Measurements from ENCODE around the gene SAMD7. TPM values are rescaled to one million over a fixed set of nuclear protein-coding genes. Genes with fewer than 3 reads are reported as not detected.

SAMD7 gene
- total and polyA plus RNA-seq, 5 donors: not detected

DNA sequence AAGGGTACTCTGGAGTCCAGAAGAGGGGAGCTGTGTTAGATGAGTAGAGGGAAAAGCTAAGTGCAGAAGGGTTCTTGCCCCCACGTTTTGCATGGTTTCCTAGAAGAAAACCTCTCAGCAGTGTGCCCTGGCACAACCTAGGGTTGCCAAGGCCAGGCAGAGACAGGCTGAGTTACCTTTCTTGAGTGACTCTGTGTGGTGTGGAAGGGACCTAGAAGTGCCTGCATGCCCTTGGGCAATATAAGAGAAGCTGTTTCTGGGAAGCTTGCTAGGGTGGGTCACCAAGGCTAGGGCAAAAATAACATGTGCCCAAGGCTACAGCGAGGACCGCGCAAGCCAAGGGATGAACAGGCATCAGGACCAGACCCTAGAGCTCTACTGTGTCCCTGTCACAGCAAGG, 3.4 kb upstream of the SAMD7 start:
- intact Hi-C loops (cut with DNase I): no loop called here
- ATAC-seq: no peak

DNA sequence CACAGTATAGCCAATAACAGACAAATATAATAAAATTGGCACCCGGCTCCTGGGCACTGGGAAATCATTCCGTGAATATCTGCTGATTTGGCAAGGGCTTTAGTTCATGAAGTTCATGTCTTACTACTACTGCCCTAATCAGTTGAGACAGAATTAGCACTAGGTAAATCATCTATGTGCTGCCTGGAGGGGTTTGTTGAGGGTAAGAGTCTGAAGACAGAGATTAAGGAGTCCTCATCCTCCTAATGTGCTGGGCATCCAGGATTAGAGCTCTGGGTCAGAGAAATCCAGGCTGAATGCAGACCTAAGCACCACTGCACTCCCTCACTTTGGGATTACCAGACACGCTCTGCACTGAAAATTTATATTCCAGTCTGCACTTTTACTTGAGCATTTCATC, 2.0 kb downstream of the SAMD7 start:
- no peaks in the 10 kb centered on the region for H3K27me3 ChIP-seq (ENCODE audit: control insufficient read depth, insufficient read depth)
- intact Hi-C loops (cut with DNase I): no loop called here
- H3K4me1 ChIP-seq (ENCODE audit: control insufficient read depth, insufficient read depth, low read length): no peaks in the 10 kb centered on the region
- DNase-seq: no peak
- H3K9me3 ChIP-seq (ENCODE audit: control insufficient read depth, low read length): no peaks in the 10 kb centered on the region
- WGBS: 63% methylated on average over 3 of the region's 3 CpGs
- no peak overlapping the region for H3K4me3 ChIP-seq (ENCODE audit: low read length)
- H3K27ac ChIP-seq (ENCODE audit: low read length): no peak overlapping the region
- no peak for ATAC-seq

More for the DNA sequence above, 3.4 kb upstream of the SAMD7 start:
- no peaks in the 10 kb centered on the region for H3K4me1 ChIP-seq (ENCODE audit: control insufficient read depth, insufficient read depth, low read length)
- H3K9me3 ChIP-seq (ENCODE audit: control insufficient read depth, low read length): no peaks in the 10 kb centered on the region
- no peak overlapping the region for H3K4me3 ChIP-seq (ENCODE audit: low read length)
- no peak overlapping the region for H3K27ac ChIP-seq (ENCODE audit: low read length)
- no peak for DNase-seq
- WGBS: 91% methylated on average over 4 of the region's 4 CpGs
- no peaks in the 10 kb centered on the region for H3K27me3 ChIP-seq (ENCODE audit: control insufficient read depth, insufficient read depth)

DNA sequence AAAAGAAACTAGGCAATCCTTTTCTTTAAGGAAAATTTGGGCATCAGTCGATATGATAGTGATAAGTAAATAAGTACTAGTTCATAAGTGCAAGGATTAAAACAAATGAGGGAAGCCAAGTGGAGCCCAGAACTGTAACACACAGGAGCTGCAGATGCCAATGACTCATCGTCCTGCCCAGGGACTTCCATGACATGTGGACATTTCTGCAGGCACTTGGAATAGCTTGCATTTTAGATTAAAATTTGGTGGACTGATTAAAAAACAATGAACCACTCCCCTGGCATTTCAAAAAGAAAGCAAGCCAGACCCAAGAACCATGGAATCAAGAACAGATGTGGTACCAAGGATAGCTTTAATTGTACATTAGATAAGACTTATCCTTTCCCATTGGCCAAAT, 2.9 kb downstream of the SAMD7 start:
- no peaks in the 10 kb centered on the region for H3K4me1 ChIP-seq (ENCODE audit: control insufficient read depth, insufficient read depth, low read length)
- H3K9me3 ChIP-seq (ENCODE audit: control insufficient read depth, low read length): no peaks in the 10 kb centered on the region
- ATAC-seq (no peak), DNase-seq (no peak)
- H3K27ac ChIP-seq (ENCODE audit: low read length): no peak overlapping the region
- no peaks in the 10 kb centered on the region for H3K27me3 ChIP-seq (ENCODE audit: control insufficient read depth, insufficient read depth)
- H3K4me3 ChIP-seq (ENCODE audit: low read length): no peak overlapping the region
- intact Hi-C loops (cut with DNase I): no loop called here
- WGBS: 40% methylated on average over 2 of the region's 2 CpGs

DNA sequence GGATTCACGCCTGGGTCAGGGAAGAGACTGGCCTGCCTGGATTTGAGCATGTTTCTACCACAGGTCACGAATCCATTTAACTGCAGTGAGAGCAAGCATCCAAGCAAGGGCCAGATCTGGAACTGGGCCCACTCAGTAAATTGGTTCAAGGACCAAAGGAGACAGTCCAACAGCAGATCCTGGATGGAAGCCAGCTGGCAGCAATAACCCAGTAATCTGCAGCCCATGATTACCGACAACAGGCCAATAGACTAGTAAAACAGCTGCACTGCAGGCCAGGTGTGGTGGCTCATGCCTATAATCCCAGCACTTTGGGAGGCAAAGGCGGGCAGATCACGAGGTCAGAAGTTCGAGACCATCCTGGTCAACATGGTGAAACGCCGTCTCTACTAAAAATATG, 11.8 kb downstream of the SAMD7 start:
- ATAC-seq (peak; percentile 80 to 92), DNase-seq (peak; percentile 70 to 90 (median 84))
- WGBS: 41% methylated on average over 8 of the region's 8 CpGs
- intact Hi-C loops (cut with DNase I): no loop called here
- Histone ChIP-seq H3K27ac (ENCODE audit: low read length) (no peak overlapping the region), H3K4me3 (ENCODE audit: low read length) (no peak overlapping the region), H3K4me1 (ENCODE audit: control insufficient read depth, insufficient read depth, low read length) (no peaks in the 10 kb centered on the region), H3K27me3 (ENCODE audit: control insufficient read depth, insufficient read depth) (no peaks in the 10 kb centered on the region), H3K9me3 (ENCODE audit: control insufficient read depth, low read length) (no peaks in the 10 kb centered on the region)

DNA sequence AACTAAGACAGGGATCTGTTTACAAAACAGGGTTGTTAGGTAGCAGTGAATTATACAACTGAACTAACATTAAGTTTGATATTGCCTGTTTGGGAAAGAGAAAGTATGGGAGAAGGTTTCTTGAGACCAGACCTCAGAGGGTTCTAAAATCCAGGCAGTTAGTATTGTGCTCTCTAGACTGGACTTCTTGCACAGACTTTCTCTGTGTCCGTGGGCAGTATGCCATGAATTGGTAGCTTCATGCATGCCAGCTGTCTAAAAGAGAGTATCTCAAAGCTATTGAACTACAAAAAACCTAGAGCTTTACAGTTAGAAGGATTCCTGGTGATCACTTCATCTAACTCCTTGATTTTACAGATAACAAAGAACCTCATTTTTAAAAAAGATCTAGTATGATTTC, 12.5 kb downstream of the SAMD7 start:
- Histone ChIP-seq H3K4me1 (ENCODE audit: control insufficient read depth, insufficient read depth, low read length) (no peaks in the 10 kb centered on the region), H3K9me3 (ENCODE audit: control insufficient read depth, low read length) (no peaks in the 10 kb centered on the region), H3K4me3 (ENCODE audit: low read length) (no peak overlapping the region), H3K27ac (ENCODE audit: low read length) (no peak overlapping the region), H3K27me3 (ENCODE audit: control insufficient read depth, insufficient read depth) (no peaks in the 10 kb centered on the region)
- no peak for ATAC-seq
- WGBS: 56% methylated on average over 1 of the region's 1 CpG
- intact Hi-C loops (cut with DNase I): no loop called here
- DNase-seq: no peak

GRCh38 chr3:169929830-169930519, 18.6 kb downstream of the SAMD7 start:
- H3K27ac ChIP-seq (ENCODE audit: low read length): no peak overlapping the region
- 61% methylated on average over 3 of the region's 3 CpGs for WGBS
- no peaks in the 10 kb centered on the region for H3K9me3 ChIP-seq (ENCODE audit: control insufficient read depth, low read length)
- no peak overlapping the region for H3K4me3 ChIP-seq (ENCODE audit: low read length)
- H3K27me3 ChIP-seq (ENCODE audit: control insufficient read depth, insufficient read depth): no peaks in the 10 kb centered on the region
- ATAC-seq: no peak
- intact Hi-C loops (cut with DNase I): no loop called here
- no peaks in the 10 kb centered on the region for H3K4me1 ChIP-seq (ENCODE audit: control insufficient read depth, insufficient read depth, low read length)
- DNase-seq: no peak

GRCh38 chr3:169930843-169931242, 19.5 kb downstream of the SAMD7 start:
- WGBS: 95% methylated on average over 3 of the region's 3 CpGs

GRCh38 chr3:169931747-169932520, 20.6 kb downstream of the SAMD7 start:
- no peaks in the 10 kb centered on the region for H3K4me1 ChIP-seq (ENCODE audit: control insufficient read depth, insufficient read depth, low read length)
- 75% methylated on average over 14 of the region's 14 CpGs for WGBS
- no peaks in the 10 kb centered on the region for H3K27me3 ChIP-seq (ENCODE audit: control insufficient read depth, insufficient read depth)
- H3K27ac ChIP-seq (ENCODE audit: low read length): no peak overlapping the region
- no peak overlapping the region for H3K4me3 ChIP-seq (ENCODE audit: low read length)
- H3K9me3 ChIP-seq (ENCODE audit: control insufficient read depth, low read length): no peaks in the 10 kb centered on the region
- ATAC-seq: no peak
- DNase-seq: no peak
- intact Hi-C loops (cut with DNase I): no loop called here

More at GRCh38 chr3:169930843-169931242, 19.5 kb downstream of the SAMD7 start:
- Histone ChIP-seq H3K9me3 (ENCODE audit: control insufficient read depth, low read length) (no peaks in the 10 kb centered on the region), H3K4me1 (ENCODE audit: control insufficient read depth, insufficient read depth, low read length) (no peaks in the 10 kb centered on the region), H3K4me3 (ENCODE audit: low read length) (no peak overlapping the region), H3K27ac (ENCODE audit: low read length) (no peak overlapping the region), H3K27me3 (ENCODE audit: control insufficient read depth, insufficient read depth) (no peaks in the 10 kb centered on the region)
- DNase-seq: no peak
- intact Hi-C loops (cut with DNase I): no loop called here
- no peak for ATAC-seq

DNA sequence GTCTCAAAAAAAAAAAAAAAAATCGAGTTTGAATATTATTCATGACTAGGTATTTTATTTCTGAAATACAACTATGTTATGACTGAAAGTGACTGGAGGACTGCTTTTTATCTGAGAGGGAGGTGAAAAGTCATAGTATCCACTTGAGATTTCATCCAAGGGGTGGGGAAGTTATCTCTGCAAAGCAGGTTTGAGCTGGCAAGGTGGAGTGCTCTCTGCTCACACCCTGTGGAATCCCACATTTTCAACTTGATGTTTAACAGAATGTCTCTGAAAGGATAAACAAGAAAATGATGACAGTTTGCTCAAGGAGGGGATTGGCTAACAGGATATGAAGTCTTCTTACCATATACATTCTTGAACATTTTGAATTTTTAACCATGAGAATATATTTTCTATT, 27.9 kb downstream of the SAMD7 start:
- intact Hi-C loops (cut with DNase I): no loop called here
- 34% methylated on average over 1 of the region's 1 CpG for WGBS

DNA sequence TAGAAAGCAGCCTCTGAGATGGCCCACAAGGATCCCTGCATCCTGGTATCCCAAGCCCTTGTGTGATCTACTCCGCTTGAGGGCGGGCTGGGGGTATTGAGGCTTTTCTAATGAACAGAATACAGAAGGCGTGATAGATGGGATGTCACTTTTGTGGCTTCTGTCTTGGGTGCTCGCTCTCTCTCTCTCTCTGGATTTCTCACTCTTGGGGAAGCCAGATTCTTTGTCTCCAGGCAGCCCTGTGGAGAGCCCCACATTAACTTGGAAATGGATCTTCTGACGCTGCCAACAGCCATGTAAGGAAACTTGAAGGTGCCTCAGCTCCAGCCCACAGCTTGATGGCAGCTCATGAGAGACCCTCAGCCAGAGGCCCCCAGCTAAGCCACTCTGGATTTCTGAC, 28.4 kb downstream of the SAMD7 start:
- H3K9me3 ChIP-seq (ENCODE audit: control insufficient read depth, low read length): no peaks in the 10 kb centered on the region

More for the DNA sequence above, 27.9 kb downstream of the SAMD7 start:
- ATAC-seq (no peak), DNase-seq (no peak)
- Histone ChIP-seq H3K27ac (ENCODE audit: low read length) (no peak overlapping the region), H3K27me3 (ENCODE audit: control insufficient read depth, insufficient read depth) (no peaks in the 10 kb centered on the region), H3K4me1 (ENCODE audit: control insufficient read depth, insufficient read depth, low read length) (no peaks in the 10 kb centered on the region), H3K9me3 (ENCODE audit: control insufficient read depth, low read length) (no peaks in the 10 kb centered on the region), H3K4me3 (ENCODE audit: low read length) (no peak overlapping the region)

GRCh38 chr3:169940470-169941181, 29.3 kb downstream of the SAMD7 start:
- H3K27ac ChIP-seq (ENCODE audit: low read length): no peak overlapping the region
- no peak for ATAC-seq
- intact Hi-C loops (cut with DNase I): no loop called here
- no peak for DNase-seq
- 55% methylated on average over 6 of the region's 6 CpGs for WGBS
- H3K4me1 ChIP-seq (ENCODE audit: control insufficient read depth, insufficient read depth, low read length): no peaks in the 10 kb centered on the region
- no peaks in the 10 kb centered on the region for H3K27me3 ChIP-seq (ENCODE audit: control insufficient read depth, insufficient read depth)
- H3K9me3 ChIP-seq (ENCODE audit: control insufficient read depth, low read length): no peaks in the 10 kb centered on the region
- H3K4me3 ChIP-seq (ENCODE audit: low read length): no peak overlapping the region

More for the DNA sequence above, 28.4 kb downstream of the SAMD7 start:
- Histone ChIP-seq H3K4me3 (ENCODE audit: low read length) (no peak overlapping the region), H3K27ac (ENCODE audit: low read length) (no peak overlapping the region), H3K27me3 (ENCODE audit: control insufficient read depth, insufficient read depth) (no peaks in the 10 kb centered on the region), H3K4me1 (ENCODE audit: control insufficient read depth, insufficient read depth, low read length) (no peaks in the 10 kb centered on the region)
- DNase-seq: no peak
- intact Hi-C loops (cut with DNase I): no loop called here
- no peak for ATAC-seq
- 84% methylated on average over 5 of the region's 5 CpGs for WGBS

Measured in right cardiac atrium (tissue), 5 donors.